CD14-positive monocyte (primary cell): ENCODE measurements around the gene SAMD11. TPM values are rescaled to one million over a fixed set of nuclear protein-coding genes. Genes with fewer than 3 reads are reported as not detected.
A peak's percentile ranks its signal among the peaks of the same experiment; 100 is the strongest.
"Not testable (repeated sequence)": the region's sequence is repeated elsewhere in the genome, so short reads cannot be mapped to it uniquely, and the experiment has no call there.

ENCODE experiments used
- DNase-seq, 3 donors: peaks; one replicate each; pipeline ENCODE4 v3.0.0-alpha.2; 2011 to 2022
- H2AFZ ChIP-seq: 2 replicates; pipeline ENCODE4 v1.6.0; 2012; ENCODE audit warnings: mild to moderate bottlenecking, low read depth, low read length, inconsistent platforms; ENCODE audit not compliant: insufficient read depth, poor library complexity, severe bottlenecking
- H3K27ac ChIP-seq, 2 donors: 1 replicate in 1 of 2; 2 replicates in 1 of 2; pipeline ENCODE4 v1.5.1; 2012 to 2013; ENCODE audit warnings: low read length in 2 of 2, control low read depth in 1 of 2, inconsistent platforms in 1 of 2, low read depth in 1 of 2, mild to moderate bottlenecking in 1 of 2
- H3K27me3 ChIP-seq, 2 donors: one replicate each; pipeline versions ENCODE4 v1.6.0 to v1.6.1; 2011 to 2013; ENCODE audit warnings: low read length in 2 of 2; ENCODE audit not compliant: control insufficient read depth in 2 of 2, insufficient read depth in 2 of 2
- H3K36me3 ChIP-seq, 2 donors: replicated peaks in 1 of 2; 1 replicate in 1 of 2; 2 replicates in 1 of 2; pipeline versions ENCODE4 v1.5.1 to v1.6.1; 2012 to 2013; ENCODE audit warnings: low read length in 2 of 2, control low read depth in 1 of 2, inconsistent platforms in 1 of 2, mild to moderate bottlenecking in 1 of 2; ENCODE audit not compliant: insufficient read depth in 2 of 2, control insufficient read depth in 1 of 2
- H3K4me1 ChIP-seq, 2 donors: 1 replicate in 1 of 2; 2 replicates in 1 of 2; pipeline versions ENCODE4 v1.5.1 to v1.6.1; 2012 to 2013; ENCODE audit warnings: low read length in 2 of 2, control low read depth in 1 of 2, inconsistent platforms in 1 of 2, mild to moderate bottlenecking in 1 of 2, moderate library complexity in 1 of 2; ENCODE audit not compliant: insufficient read depth in 2 of 2, control insufficient read depth in 1 of 2
- H3K4me2 ChIP-seq: replicated peaks from 2 replicates; pipeline ENCODE3; 2012; ENCODE audit warnings: low read length, moderate library complexity, mild to moderate bottlenecking; ENCODE audit not compliant: poor library complexity, severe bottlenecking; ENCODE audit errors: extremely low read depth
- H3K4me3 ChIP-seq, 3 experiments: fragments of 200-600 bp in 1 of 3; sonication (generic) in 1 of 3; replicated peaks in 1 of 3; 1 replicate in 2 of 3; 2 replicates in 1 of 3; pipeline ENCODE4 v1.5.1; 2011 to 2013; ENCODE audit warnings: low read length in 3 of 3, mild to moderate bottlenecking in 3 of 3, control low read depth in 2 of 3, low read depth in 2 of 3, inconsistent platforms in 1 of 3, moderate library complexity in 1 of 3
- H3K79me2 ChIP-seq: 2 replicates; pipeline ENCODE4 v1.6.0; 2012; ENCODE audit warnings: mild to moderate bottlenecking, control low read depth, inconsistent platforms, low read length, moderate library complexity; ENCODE audit not compliant: insufficient read depth
- H3K9ac ChIP-seq: 2 replicates; pipeline ENCODE4 v1.6.0; 2017; ENCODE audit warnings: low read length, mild to moderate bottlenecking; ENCODE audit not compliant: insufficient read depth, poor library complexity, severe bottlenecking
- H3K9me3 ChIP-seq, 2 donors: replicated peaks in 1 of 2; 1 replicate in 1 of 2; 2 replicates in 1 of 2; pipeline versions ENCODE4 v1.5.1 to v1.6.1; 2012 to 2013; ENCODE audit warnings: low read length in 2 of 2, control low read depth in 1 of 2; ENCODE audit not compliant: control insufficient read depth in 1 of 2, insufficient read depth in 1 of 2
- H4K20me1 ChIP-seq: 2 replicates; pipeline ENCODE4 v1.6.0; 2012; ENCODE audit warnings: mild to moderate bottlenecking, low read length, control low read depth, moderate library complexity; ENCODE audit not compliant: insufficient read depth
- H3K27ac Mint-ChIP-seq, 7 donors: one replicate each; pipeline ENCODE4 v1.8.0; 2020; ENCODE audit warnings: mild to moderate bottlenecking in 7 of 7, mixed read lengths in 7 of 7, moderate library complexity in 6 of 7, inconsistent platforms in 2 of 7
- H3K27me3 Mint-ChIP-seq, 3 donors: one replicate each; pipeline ENCODE4 v1.8.0; 2021 to 2022; ENCODE audit warnings: low read depth in 3 of 3, mild to moderate bottlenecking in 3 of 3, mixed read lengths in 3 of 3, moderate library complexity in 3 of 3, inconsistent platforms in 1 of 3
- H3K36me3 Mint-ChIP-seq, 2 donors: one replicate each; pipeline ENCODE4 v1.8.0; 2020; ENCODE audit warnings: mixed read lengths in 2 of 2, inconsistent platforms in 1 of 2, mild to moderate bottlenecking in 1 of 2
- H3K4me1 Mint-ChIP-seq: one replicate; pipeline ENCODE4 v1.8.0; 2020; ENCODE audit warnings: mild to moderate bottlenecking, mixed read lengths
- H3K4me3 Mint-ChIP-seq, 2 donors: one replicate each; pipeline ENCODE4 v1.8.0; 2020; ENCODE audit warnings: mild to moderate bottlenecking in 2 of 2, mixed read lengths in 2 of 2, moderate library complexity in 1 of 2
- H3K9me3 Mint-ChIP-seq, 7 donors: one replicate each; pipeline ENCODE4 v1.8.0; 2020 to 2022; ENCODE audit warnings: mixed read lengths in 7 of 7, mild to moderate bottlenecking in 6 of 7, moderate library complexity in 6 of 7, inconsistent platforms in 2 of 7
- WGBS: methylation state at CpG from one replicate; pipeline ENCODE4 v1.1.5; 2013; ENCODE audit warnings: missing lambda C conversion rate; ENCODE audit not compliant: insufficient coverage; 5-methylcytosine and 5-hydroxymethylcytosine counted together
- intact Hi-C, 2 donors: fragments of 100-400 bp; cut with micrococcal nuclease; formaldehyde crosslinking; loops; one replicate each; pipeline versions ENCODE4 v1.15.0 to v1.15.1; 2023
- polyA plus RNA-seq, 3 donors: library from polyadenylated mRNA; depleted of rRNA in 1 of 3; unstranded in 2 of 3; stranded (reverse) in 1 of 3; fragments of 300-500 nt in 2 of 3; fragments of >200 nt in 1 of 3; fragmentation: Illumina TruSeq in 2 of 3; gene quantifications; 1 replicate in 2 of 3; 2 replicates in 1 of 3; pipeline ENCODE4 v1.2.3, GENCODE V29; 2012 to 2021
- TF ChIP-seq, protein P1 (sequence below): fragments of 200-600 bp; IDR thresholded peaks from one replicate; pipeline ENCODE4 v1.8.0; 2022; ENCODE audit warnings: antibody characterized with exemption, mild to moderate bottlenecking

The SAMD11 gene
- polyA plus RNA-seq, 3 donors: not detected

DNA sequence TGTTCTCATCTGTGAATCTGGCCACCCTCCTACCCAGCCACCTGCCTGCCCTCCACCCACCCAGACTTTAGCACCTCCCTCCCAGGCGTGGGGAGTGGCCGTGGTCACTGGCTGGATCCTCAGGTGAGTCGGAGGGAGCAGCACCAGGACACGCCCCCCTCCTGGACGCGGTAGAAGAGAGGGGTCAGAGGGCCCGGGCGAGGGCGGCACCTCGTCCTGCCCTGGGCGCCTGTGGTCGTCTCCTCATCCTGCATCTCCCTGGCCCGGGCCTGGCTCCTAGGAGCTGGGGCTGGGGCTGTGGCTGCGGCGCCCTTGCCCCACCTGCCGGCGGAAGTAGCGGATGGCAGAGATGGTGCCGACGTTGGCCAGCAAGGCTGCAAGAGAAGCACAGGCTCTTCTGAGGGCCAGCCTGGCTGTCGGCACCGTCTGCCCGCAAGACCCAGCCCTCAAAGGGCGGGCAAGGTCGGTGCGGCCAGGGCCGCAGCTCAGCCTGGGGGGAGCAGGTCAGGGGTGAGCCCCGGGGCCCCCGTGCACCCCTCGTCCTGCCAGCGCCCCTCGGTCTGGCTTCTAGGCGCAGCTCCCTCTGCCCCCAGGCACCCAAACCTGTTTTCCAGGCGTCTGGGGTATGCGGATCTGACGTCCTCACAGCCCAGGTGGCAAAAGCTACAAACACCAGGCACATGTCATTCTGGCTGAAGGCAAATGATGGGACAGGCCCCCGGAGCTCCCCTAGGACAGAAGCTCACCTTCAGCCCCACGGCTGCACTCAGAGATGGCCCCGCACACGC lies 52.4 kb downstream of the SAMD11 start:
- Mint-ChIP-seq H3K27ac (no peak overlapping the region), H3K4me3 (peak overlapping the region; percentile 50 to 76), H3K36me3 (no peaks in the 10 kb centered on the region), H3K4me1 (peaks cover 3% of the 10 kb centered on the region), H3K9me3 (peaks cover 0 to 5% (median 4%) of the 10 kb centered on the region in 7 donors), H3K27me3 (peaks cover 14 to 37% (median 22%) of the 10 kb centered on the region in 3 donors)
- Histone ChIP-seq H3K27ac (no peak overlapping the region), H3K27me3 (peaks cover 0 to 17% of the 10 kb centered on the region in 2 donors), H3K4me3 (no peak overlapping the region), H3K4me1 (peaks cover 5 to 8% of the 10 kb centered on the region in 2 donors), H2AFZ (no peak overlapping the region), H3K9ac (no peak overlapping the region), H3K4me2 (peak overlapping the region; percentile 19), H3K9me3 (peaks cover 0 to 5% of the 10 kb centered on the region in 2 donors), H4K20me1 (no peaks in the 10 kb centered on the region), H3K79me2 (no peaks in the 10 kb centered on the region), H3K36me3 (no peaks in the 10 kb centered on the region)
- TF ChIP-seq, protein P1, sequence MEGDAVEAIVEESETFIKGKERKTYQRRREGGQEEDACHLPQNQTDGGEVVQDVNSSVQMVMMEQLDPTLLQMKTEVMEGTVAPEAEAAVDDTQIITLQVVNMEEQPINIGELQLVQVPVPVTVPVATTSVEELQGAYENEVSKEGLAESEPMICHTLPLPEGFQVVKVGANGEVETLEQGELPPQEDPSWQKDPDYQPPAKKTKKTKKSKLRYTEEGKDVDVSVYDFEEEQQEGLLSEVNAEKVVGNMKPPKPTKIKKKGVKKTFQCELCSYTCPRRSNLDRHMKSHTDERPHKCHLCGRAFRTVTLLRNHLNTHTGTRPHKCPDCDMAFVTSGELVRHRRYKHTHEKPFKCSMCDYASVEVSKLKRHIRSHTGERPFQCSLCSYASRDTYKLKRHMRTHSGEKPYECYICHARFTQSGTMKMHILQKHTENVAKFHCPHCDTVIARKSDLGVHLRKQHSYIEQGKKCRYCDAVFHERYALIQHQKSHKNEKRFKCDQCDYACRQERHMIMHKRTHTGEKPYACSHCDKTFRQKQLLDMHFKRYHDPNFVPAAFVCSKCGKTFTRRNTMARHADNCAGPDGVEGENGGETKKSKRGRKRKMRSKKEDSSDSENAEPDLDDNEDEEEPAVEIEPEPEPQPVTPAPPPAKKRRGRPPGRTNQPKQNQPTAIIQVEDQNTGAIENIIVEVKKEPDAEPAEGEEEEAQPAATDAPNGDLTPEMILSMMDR: peak; percentile 75
- DNase-seq: peak in 2 of 3 donors; percentile 44 to 63
- 2% methylated on average over 27 of the region's 40 CpGs for WGBS
- intact Hi-C loops: loop anchor here in 1 of 2 donors (2.0 kb wide), 1 partner anchor 71 kb away; no protein-coding TSS in a partner anchor

DNA sequence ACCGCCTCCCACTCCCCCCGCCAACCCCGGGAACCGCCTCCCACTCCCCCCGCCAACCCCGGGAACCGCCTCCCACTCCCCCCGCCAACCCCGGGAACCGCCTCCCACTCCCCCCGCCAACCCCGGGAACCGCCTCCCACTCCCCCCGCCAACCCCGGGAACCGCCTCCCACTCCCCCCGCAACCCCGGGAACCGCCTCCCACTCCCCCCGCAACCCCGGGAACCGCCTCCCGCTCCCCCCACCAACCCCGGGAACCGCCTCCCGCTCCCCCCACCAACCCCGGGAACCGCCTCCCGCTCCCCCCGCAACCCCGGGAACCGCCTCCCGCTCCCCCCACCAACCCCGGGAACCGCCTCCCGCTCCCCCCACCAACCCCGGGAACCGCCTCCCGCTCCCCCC lies 53.1 kb downstream of the SAMD11 start:
- H3K4me2 ChIP-seq, H3K36me3 Mint-ChIP-seq, H4K20me1 ChIP-seq, H3K27ac ChIP-seq, H3K9me3 ChIP-seq, H2AFZ ChIP-seq, H3K4me3 ChIP-seq, H3K9me3 Mint-ChIP-seq, H3K4me1 ChIP-seq, DNase-seq, H3K4me3 Mint-ChIP-seq, H3K79me2 ChIP-seq, H3K27ac Mint-ChIP-seq, intact Hi-C loops, H3K9ac ChIP-seq, H3K4me1 Mint-ChIP-seq, H3K36me3 ChIP-seq: not testable (repeated sequence)
- H3K27me3 Mint-ChIP-seq: peaks cover 12 to 32% (median 17%) of the 10 kb centered on the region in 3 donors
- H3K27me3 ChIP-seq: peaks cover 0 to 12% of the 10 kb centered on the region in 2 donors
- no CpG with 5 or more reads among the region's 39 CpGs for WGBS
